ENCODE data around the gene ST6GALNAC1. TPM values are rescaled to one million over a fixed set of nuclear protein-coding genes. Genes with fewer than 3 reads are reported as not detected.
"Not testable (repeated sequence)": the region's sequence is repeated elsewhere in the genome, so short reads cannot be mapped to it uniquely, and the experiment has no call there.

ST6GALNAC1 gene
- polyA plus RNA-seq, 1 experiment, result not detected

DNA sequence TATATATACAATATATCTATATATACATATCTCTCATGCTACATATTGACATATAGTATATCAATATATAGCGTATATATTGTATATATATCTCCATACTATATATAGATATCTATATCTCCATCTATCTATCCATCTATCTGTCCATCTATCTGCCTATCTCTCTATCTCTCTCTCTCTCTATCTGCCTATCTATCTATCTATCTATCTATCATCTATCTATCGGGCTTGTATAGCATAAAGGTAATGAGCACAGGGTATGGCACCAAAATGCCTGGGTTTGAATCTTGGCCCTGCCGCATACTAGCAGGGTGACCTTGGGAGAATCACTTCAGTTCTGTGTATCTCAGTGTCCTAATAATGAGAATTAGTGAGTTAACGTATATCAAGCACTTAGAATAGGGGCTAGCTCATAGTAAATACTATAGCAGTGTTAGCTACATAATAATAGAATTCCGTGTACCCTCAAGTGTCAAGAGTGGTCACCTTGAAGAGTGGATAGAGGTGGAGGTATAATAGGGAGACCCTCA lies 1.5 kb downstream of the ST6GALNAC1 start:
- no peak for DNase-seq (ENCODE audit: low read depth, low spot score)
- Histone ChIP-seq H3K27ac (ENCODE audit: low read depth, low read length) (no peak overlapping the region), H3K27me3 (ENCODE audit: control insufficient read depth, insufficient read depth, low read length) (peaks cover 11% of the 10 kb centered on the region), H3K9me3 (ENCODE audit: control insufficient read depth, insufficient read depth, low read length) (no peaks in the 10 kb centered on the region), H3K4me3 (ENCODE audit: low read depth, low read length) (no peak overlapping the region)
- TF ChIP-seq, protein P1, sequence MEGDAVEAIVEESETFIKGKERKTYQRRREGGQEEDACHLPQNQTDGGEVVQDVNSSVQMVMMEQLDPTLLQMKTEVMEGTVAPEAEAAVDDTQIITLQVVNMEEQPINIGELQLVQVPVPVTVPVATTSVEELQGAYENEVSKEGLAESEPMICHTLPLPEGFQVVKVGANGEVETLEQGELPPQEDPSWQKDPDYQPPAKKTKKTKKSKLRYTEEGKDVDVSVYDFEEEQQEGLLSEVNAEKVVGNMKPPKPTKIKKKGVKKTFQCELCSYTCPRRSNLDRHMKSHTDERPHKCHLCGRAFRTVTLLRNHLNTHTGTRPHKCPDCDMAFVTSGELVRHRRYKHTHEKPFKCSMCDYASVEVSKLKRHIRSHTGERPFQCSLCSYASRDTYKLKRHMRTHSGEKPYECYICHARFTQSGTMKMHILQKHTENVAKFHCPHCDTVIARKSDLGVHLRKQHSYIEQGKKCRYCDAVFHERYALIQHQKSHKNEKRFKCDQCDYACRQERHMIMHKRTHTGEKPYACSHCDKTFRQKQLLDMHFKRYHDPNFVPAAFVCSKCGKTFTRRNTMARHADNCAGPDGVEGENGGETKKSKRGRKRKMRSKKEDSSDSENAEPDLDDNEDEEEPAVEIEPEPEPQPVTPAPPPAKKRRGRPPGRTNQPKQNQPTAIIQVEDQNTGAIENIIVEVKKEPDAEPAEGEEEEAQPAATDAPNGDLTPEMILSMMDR (IDR thresholded peaks at IDR 0.05; ENCODE audit: low read depth, low read length), result no peak
- ChIA-PET CTCF (interaction anchor here (0.5 to 2.9 kb wide), 3 partner anchors 18 to 138 kb away, joined by 3 to 11 read pairs (median 3); no protein-coding TSS in a partner anchor), POLR2A (no interaction called here)

DNA sequence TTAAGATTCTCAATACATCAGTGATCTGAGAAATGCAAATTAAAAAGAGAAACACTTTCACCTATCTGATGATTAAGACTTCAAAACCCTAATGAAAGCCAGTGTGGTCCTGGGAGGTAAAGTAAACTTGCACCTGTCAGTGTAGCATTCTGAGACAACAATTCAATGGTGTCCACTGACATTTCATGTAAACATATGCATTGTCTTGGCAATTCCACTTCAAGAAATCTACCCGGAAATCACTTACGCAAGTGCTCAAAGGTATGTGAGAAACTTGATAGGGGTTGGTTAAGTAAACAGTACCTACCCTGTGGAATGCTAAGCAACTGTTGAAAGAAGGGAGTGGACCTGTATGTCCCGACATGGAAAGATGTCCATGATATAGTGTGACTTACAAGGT lies 2.1 kb downstream of the ST6GALNAC1 start:
- DNase-seq (ENCODE audit: low read depth, low spot score), result no peak
- ChIA-PET CTCF (interaction anchor here (2.9 kb wide), 1 partner anchor 17 kb away, joined by 11 read pairs; no protein-coding TSS in a partner anchor), POLR2A (no interaction called here)
- Histone ChIP-seq H3K27me3 (ENCODE audit: control insufficient read depth, insufficient read depth, low read length) (peaks cover 11% of the 10 kb centered on the region), H3K27ac (ENCODE audit: low read depth, low read length) (no peak overlapping the region), H3K4me3 (ENCODE audit: low read depth, low read length) (no peak overlapping the region), H3K9me3 (ENCODE audit: control insufficient read depth, insufficient read depth, low read length) (no peaks in the 10 kb centered on the region)
- TF ChIP-seq, protein P1 (IDR thresholded peaks at IDR 0.05; ENCODE audit: low read depth, low read length), result no peak

DNA sequence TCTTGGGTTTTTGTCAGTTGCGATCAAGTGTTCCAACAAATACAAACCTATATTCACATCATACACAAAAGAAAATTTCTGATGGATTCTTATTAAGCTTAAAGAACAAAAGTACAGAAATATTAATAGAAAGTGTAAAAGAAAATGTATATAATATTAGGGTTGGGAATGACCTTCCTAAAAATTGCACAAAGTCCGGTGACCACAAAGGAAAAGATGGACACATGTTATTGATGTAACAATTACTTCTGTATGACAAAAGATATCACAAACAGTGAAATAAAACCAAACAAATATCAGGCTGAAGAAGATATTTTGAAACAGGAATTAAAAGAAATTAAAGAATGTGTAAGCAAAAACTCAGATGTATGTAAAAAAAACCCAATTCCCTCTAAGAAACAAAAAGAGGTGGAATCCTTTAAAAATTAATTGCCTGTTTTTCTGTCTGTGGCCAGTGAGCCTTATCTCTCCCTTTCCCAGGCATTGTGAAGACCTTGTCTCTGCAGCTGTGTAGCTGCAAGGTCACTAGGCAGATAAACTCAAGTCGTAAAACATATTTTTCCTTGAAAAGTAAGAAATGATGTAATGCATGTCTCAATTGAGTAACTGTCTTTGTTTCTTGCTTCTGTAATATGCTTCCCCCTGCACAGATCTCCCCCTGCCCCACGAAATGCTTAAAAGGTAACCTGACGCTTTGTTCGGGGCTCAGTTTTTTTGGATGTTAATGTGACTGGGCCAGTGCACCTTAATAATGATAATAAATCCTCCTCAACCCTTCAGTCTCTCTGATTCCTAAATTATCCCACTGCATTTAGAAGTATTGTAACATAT lies 2.8 kb downstream of the ST6GALNAC1 start:
- H3K27ac ChIP-seq (ENCODE audit: low read depth, low read length), result no peak overlapping the region
- ChIA-PET POLR2A (no interaction called here), CTCF (interaction anchor here (0.6 to 2.9 kb wide), 2 partner anchors 17 to 416 kb away, joined by 3 to 11 read pairs; no protein-coding TSS in a partner anchor)
- no peak for DNase-seq (ENCODE audit: low read depth, low spot score)
- TF ChIP-seq, protein P1 (IDR thresholded peaks at IDR 0.05; ENCODE audit: low read depth, low read length), result no peak
- peaks cover 7% of the 10 kb centered on the region for H3K27me3 ChIP-seq (ENCODE audit: control insufficient read depth, insufficient read depth, low read length)
- no peak overlapping the region for H3K4me3 ChIP-seq (ENCODE audit: low read depth, low read length)
- no peaks in the 10 kb centered on the region for H3K9me3 ChIP-seq (ENCODE audit: control insufficient read depth, insufficient read depth, low read length)

DNA sequence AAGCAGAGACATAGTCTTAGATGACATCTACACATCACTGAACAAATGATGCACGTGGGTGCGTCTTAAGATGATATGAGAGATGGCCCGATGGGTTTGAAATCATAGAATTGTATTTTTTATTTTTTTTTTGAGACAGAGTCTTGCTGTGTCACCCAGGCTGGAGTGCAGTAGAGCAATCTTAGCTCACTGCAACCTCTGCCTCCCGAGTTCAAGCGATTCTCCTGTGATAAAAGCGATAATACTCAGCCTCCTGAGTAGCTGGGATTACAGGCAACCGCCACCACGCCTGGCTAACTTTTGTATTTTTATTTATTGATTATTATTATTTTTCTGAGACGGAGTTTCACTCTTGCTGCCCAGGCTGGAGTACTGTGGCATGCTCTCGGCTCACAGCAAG lies 5.3 kb downstream of the ST6GALNAC1 start:
- H3K27me3 ChIP-seq (ENCODE audit: control insufficient read depth, insufficient read depth, low read length), result no peaks in the 10 kb centered on the region
- TF ChIP-seq, protein P1 (IDR thresholded peaks at IDR 0.05; ENCODE audit: low read depth, low read length), result no peak
- H3K4me3 ChIP-seq (ENCODE audit: low read depth, low read length), result no peak overlapping the region
- no peak overlapping the region for H3K27ac ChIP-seq (ENCODE audit: low read depth, low read length)
- no peaks in the 10 kb centered on the region for H3K9me3 ChIP-seq (ENCODE audit: control insufficient read depth, insufficient read depth, low read length)
- POLR2A ChIA-PET, result no interaction called here
- DNase-seq (ENCODE audit: low read depth, low spot score), result no peak
- CTCF ChIA-PET, result interaction anchor here (2.7 kb wide), 1 partner anchor 14 kb away, joined by 14 read pairs; no protein-coding TSS in a partner anchor

DNA sequence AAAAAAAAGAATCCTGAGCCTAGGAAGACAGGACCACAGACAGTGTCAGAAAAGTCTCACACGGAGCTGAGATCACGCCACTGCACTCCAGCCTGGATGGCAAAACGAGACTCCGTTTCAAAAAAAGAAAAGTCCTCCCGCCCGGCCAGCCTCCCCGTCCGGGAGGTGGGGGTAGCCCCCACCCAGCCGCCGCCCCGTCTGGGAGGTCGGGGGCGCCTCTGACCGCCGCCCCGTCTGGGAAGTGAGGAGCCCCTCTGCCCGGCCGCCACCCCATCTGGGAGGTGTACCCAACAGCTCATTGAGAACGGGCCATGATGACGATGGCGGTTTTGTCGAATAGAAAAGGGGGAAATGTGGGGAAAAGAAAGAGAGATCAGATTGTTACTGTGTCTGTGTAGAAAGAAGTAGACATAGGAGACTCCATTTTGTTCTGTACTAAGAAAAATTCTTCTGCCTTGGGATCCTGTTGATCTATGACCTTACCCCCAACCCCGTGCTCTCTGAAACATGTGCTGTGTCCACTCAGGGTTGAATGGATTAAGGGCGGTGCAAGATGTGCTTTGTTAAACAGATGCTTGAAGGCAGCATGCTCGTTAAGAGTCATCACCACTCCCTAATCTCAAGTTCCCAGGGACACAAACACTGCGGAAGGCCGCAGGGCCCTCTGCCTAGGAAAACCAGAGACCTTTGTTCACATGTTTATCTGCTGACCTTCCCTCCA lies 6.9 kb downstream of the ST6GALNAC1 start:
- DNase-seq (ENCODE audit: low read depth, low spot score); H3K9me3 ChIP-seq (ENCODE audit: control insufficient read depth, insufficient read depth, low read length); POLR2A ChIA-PET; H3K27ac ChIP-seq (ENCODE audit: low read depth, low read length); H3K4me3 ChIP-seq (ENCODE audit: low read depth, low read length); H3K27me3 ChIP-seq (ENCODE audit: control insufficient read depth, insufficient read depth, low read length): not testable (repeated sequence)
- CTCF ChIA-PET, result interaction anchor here (2.7 kb wide), 1 partner anchor 13 kb away, joined by 14 read pairs; no protein-coding TSS in a partner anchor

Data from AG04450 (cell line).